PC-9 (cell line): ENCODE results near the gene UBE2R2. TPM values are rescaled to one million over a fixed set of nuclear protein-coding genes. Genes with fewer than 3 reads are reported as not detected.

Source experiments
- BruUV-seq: library from RNA; stranded (reverse); fragments of 400-500 nt; replicated peaks from 2 replicates; lab custom pipeline; 2021; lab: Mats Ljungman, UMichigan
- CTCF ChIA-PET: fragments of 300-600 bp; sonication (Branson Sonifier 250); formaldehyde crosslinking; loops from one replicate; lab custom pipeline; 2022; ENCODE audit warnings: antibody characterized with exemption; lab: Charles Lee
- POLR2A ChIA-PET: fragments of 300-600 bp; sonication (Branson Sonifier 250); formaldehyde crosslinking; loops from one replicate; lab custom pipeline; 2022; ENCODE audit warnings: antibody characterized with exemption; ENCODE audit not compliant: unreplicated experiment; lab: Charles Lee
- DNase-seq, 2 experiments: peaks; one replicate each; pipeline versions ENCODE4 v3.0.0 to v3.0.0-alpha.2; 2015 to 2022; ENCODE audit warnings: mixed read lengths in 1 of 2
- H2AFZ ChIP-seq: fragments of 200-600 bp; sonication (generic); 2 replicates; pipeline ENCODE4 v1.8.1; 2017; ENCODE audit warnings: antibody characterized with exemption
- H3F3A ChIP-seq: fragments of 200-600 bp; sonication (generic); 2 replicates; pipeline ENCODE4 v1.8.1; 2017; ENCODE audit warnings: antibody characterized with exemption, mild to moderate bottlenecking, low read depth; ENCODE audit not compliant: insufficient read depth
- H3K27ac ChIP-seq: fragments of 200-600 bp; sonication (generic); 2 replicates; pipeline ENCODE4 v1.6.1; 2016; ENCODE audit warnings: mixed run types
- H3K27me3 ChIP-seq: fragments of 200-600 bp; sonication (generic); 2 replicates; pipeline ENCODE4 v1.6.1; 2016; ENCODE audit warnings: low read depth, mixed run types; ENCODE audit not compliant: insufficient read depth
- H3K36me3 ChIP-seq: fragments of 200-600 bp; sonication (generic); 2 replicates; pipeline ENCODE4 v1.6.1; 2016; ENCODE audit warnings: low read depth, mixed run types
- H3K4me1 ChIP-seq: fragments of 200-600 bp; sonication (generic); replicated peaks from 2 replicates; pipeline ENCODE4 v1.6.1; 2016; ENCODE audit warnings: mixed run types; ENCODE audit not compliant: insufficient read depth
- H3K4me2 ChIP-seq: fragments of 200-600 bp; sonication (generic); 2 replicates; pipeline ENCODE4 v1.6.1; 2017; ENCODE audit warnings: mixed run types
- H3K4me3 ChIP-seq: fragments of 200-600 bp; sonication (generic); 2 replicates; pipeline ENCODE4 v1.6.1; 2016; ENCODE audit warnings: mixed run types
- H3K79me2 ChIP-seq: fragments of 200-600 bp; sonication (generic); 2 replicates; pipeline ENCODE4 v1.6.1; 2017; ENCODE audit warnings: low read depth, mixed run types
- H3K9me2 ChIP-seq: fragments of 200-600 bp; sonication (generic); 2 replicates; pipeline ENCODE4 v1.8.1; 2017; ENCODE audit warnings: mild to moderate bottlenecking; ENCODE audit not compliant: insufficient read depth
- H3K9me3 ChIP-seq: fragments of 200-600 bp; sonication (generic); 2 replicates; pipeline ENCODE4 v1.8.1; 2016; ENCODE audit warnings: low read depth; ENCODE audit not compliant: insufficient read depth
- H4K20me1 ChIP-seq: fragments of 200-600 bp; sonication (generic); 2 replicates; pipeline ENCODE4 v1.8.1; 2017; ENCODE audit not compliant: insufficient read depth
- CTCF ChIP-seq: fragments of 200-600 bp; sonication (generic); conservative IDR thresholded peaks from 2 replicates; pipeline ENCODE4 v1.6.1; 2017; ENCODE audit warnings: mixed run types, antibody characterized with exemption, mild to moderate bottlenecking, moderate library complexity
- EZH2 ChIP-seq: fragments of 200-600 bp; sonication (generic); IDR thresholded peaks from 2 replicates; pipeline ENCODE4 v1.8.0; 2017; ENCODE audit warnings: antibody characterized with exemption, low read depth
- intact Hi-C: fragments of 100-400 bp; cut with micrococcal nuclease; formaldehyde crosslinking; loops from one replicate; pipeline ENCODE4 v1.10.0; 2022; ENCODE audit not compliant: unreplicated experiment
- total RNA-seq: library from RNA; stranded (reverse); gene quantifications from 2 replicates; pipeline ENCODE4 v1.2.3, GENCODE V29; 2021

The UBE2R2 gene
- total RNA-seq, 1 experiment from 2014 or later, result 38.9 TPM

DNA sequence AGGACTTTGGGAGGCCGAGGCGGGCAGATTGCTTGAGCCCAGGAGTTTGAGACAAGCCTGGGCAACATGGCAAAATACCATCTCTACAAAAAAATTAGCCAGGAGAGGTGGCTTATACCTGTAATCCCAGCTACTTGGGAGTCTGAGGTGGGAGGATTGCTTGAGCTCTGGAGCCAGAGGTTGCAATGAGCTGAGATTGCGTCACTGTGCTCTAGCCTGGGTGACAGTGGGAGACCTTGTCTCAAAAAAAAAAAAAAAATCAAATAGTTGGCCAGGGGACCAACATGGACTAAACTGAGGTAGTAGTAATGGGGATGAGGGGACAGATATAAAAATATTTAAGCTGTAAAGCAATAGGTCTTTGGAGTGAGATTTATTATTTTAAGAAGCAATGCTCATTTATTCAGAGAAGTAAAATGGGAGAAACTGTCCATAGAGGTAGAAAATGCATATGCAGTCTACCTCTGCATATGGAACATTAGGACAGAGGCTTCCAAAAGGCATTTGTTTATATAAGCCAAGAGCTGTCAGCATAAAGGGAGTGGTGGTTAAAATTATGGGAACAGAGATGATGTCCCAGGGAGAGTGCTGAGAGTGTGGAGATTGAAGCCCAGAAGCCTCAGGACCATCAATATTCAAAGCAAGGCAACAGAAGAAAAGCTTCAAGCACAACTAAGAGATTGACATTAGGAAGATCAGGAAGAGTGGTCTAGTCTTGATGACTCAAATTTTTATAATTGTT is 98.1 kb downstream of the UBE2R2 start:
- no peak overlapping the region for H3K27ac ChIP-seq
- TF ChIP-seq EZH2 (no peak), CTCF (no peak)
- ChIA-PET POLR2A (interaction anchor here (0.6 kb wide), 1 partner anchor 11 kb away, joined by 8 read pairs; no protein-coding TSS in a partner anchor), CTCF (interaction anchor here (0.6 kb wide), 1 partner anchor 31 kb away, joined by 3 read pairs; no protein-coding TSS in a partner anchor)
- DNase-seq, result no peak
- H3K9me3 ChIP-seq, result no peaks in the 10 kb centered on the region
- no peaks in the 10 kb centered on the region for H4K20me1 ChIP-seq
- peaks cover 22% of the 10 kb centered on the region; the same call in 1 of the 2 replicates for H3F3A ChIP-seq
- no peak overlapping the region for H3K4me3 ChIP-seq
- no peaks in the 10 kb centered on the region for H3K4me1 ChIP-seq
- no peaks in the 10 kb centered on the region for H3K79me2 ChIP-seq
- H3K9me2 ChIP-seq, result no peaks in the 10 kb centered on the region
- H2AFZ ChIP-seq, result no peak overlapping the region
- no peaks in the 10 kb centered on the region for H3K27me3 ChIP-seq
- BruUV-seq, result no TSS peak
- no peak overlapping the region for H3K4me2 ChIP-seq
- intact Hi-C loops, result no loop called here
- no peaks in the 10 kb centered on the region for H3K36me3 ChIP-seq

DNA sequence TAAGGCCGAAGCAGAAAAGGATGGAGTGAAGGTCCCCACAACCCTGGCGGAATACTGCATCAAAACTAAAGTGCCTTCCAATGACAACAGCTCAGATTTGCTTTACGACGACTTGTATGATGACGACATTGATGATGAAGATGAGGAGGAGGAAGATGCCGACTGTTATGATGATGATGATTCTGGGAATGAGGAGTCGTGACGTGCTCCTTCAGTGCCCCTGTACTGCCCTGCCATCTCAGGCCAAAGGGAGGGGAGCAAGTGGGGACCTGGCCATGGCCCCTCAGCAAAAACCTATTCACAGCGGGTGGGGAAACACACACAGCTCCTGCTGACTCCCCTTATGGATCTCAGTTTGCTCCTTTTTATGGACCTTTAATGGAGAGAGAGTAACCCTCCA is 100.1 kb downstream of the UBE2R2 start:
- H3K79me2 ChIP-seq, result no peaks in the 10 kb centered on the region
- no peak overlapping the region for H3K4me2 ChIP-seq
- H3F3A ChIP-seq, result peaks cover 19% of the 10 kb centered on the region; the same call in 1 of the 2 replicates
- H3K4me3 ChIP-seq, result no peak overlapping the region
- no peaks in the 10 kb centered on the region for H3K36me3 ChIP-seq
- H3K9me3 ChIP-seq, result no peaks in the 10 kb centered on the region
- POLR2A ChIA-PET, result no interaction called here
- no peaks in the 10 kb centered on the region for H4K20me1 ChIP-seq
- DNase-seq, result no peak
- H3K27me3 ChIP-seq, result no peaks in the 10 kb centered on the region
- CTCF ChIA-PET, result no interaction called here
- intact Hi-C loops, result no loop called here
- H2AFZ ChIP-seq, result no peak overlapping the region
- TF ChIP-seq EZH2 (no peak), CTCF (no peak)
- no peaks in the 10 kb centered on the region for H3K4me1 ChIP-seq
- H3K27ac ChIP-seq, result no peak overlapping the region
- no TSS peak for BruUV-seq
- H3K9me2 ChIP-seq, result no peaks in the 10 kb centered on the region

DNA sequence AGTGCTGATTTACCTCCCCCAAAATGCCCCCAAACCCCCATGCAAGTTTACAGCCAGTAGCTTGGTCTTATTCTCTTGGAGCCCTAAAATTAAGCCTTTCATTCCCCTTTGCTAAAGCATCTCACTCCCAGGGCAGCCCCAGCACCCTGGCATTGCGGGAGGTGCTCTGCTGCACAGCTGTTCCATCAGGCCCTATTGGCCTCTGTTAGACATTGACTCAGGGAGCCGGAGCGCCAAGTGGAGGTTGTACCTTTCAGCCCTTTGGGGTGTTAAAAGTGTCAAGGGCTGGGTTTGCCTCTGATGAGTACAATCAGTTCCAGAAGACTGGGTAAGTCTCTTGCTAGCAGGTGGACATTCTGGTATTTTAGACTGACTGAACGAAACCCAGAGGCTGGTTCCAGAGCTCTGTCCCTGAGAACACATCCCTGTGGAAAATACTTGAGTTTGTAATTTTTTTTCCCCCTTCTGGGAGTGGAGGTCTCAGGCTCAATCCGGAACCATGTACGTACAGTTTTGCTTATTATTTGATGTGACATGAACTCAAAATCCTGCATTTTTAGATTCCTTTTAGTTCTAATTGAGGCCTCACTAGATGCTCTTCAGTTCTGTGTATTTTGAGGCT is 102.4 kb downstream of the UBE2R2 start:
- TF ChIP-seq CTCF (no peak), EZH2 (no peak)
- ChIA-PET CTCF (interaction anchor here (0.7 kb wide), 1 partner anchor 34 kb away, joined by 3 read pairs; no protein-coding TSS in a partner anchor), POLR2A (no interaction called here)
- no peaks in the 10 kb centered on the region for H3K4me1 ChIP-seq
- H3K4me2 ChIP-seq, result no peak overlapping the region
- no peaks in the 10 kb centered on the region for H3K27me3 ChIP-seq
- H2AFZ ChIP-seq, result no peak overlapping the region
- H3K79me2 ChIP-seq, result no peaks in the 10 kb centered on the region
- DNase-seq, result no peak
- no peak overlapping the region for H3K4me3 ChIP-seq
- intact Hi-C loops, result no loop called here
- H3F3A ChIP-seq, result peaks cover 12% of the 10 kb centered on the region; the same call in 1 of the 2 replicates
- H3K9me3 ChIP-seq, result no peaks in the 10 kb centered on the region
- no peak overlapping the region for H3K27ac ChIP-seq
- no peaks in the 10 kb centered on the region for H4K20me1 ChIP-seq
- no TSS peak for BruUV-seq
- H3K36me3 ChIP-seq, result no peaks in the 10 kb centered on the region
- no peaks in the 10 kb centered on the region for H3K9me2 ChIP-seq
